ENCODE results near the gene BPIFB4. TPM values are rescaled to one million over a fixed set of nuclear protein-coding genes. Genes with fewer than 3 reads are reported as not detected.

BPIFB4 gene
- total and polyA plus RNA-seq, 2 experiments from 2014 or later, result not detected

- Mint-ChIP-seq H3K9me3 (no peaks in the 10 kb centered on the region; the same call in 2 of the 3 replicates), H3K27me3 (ENCODE audit: insufficient read depth, low read depth, poor library complexity) (peaks cover 4% of the 10 kb centered on the region), H3K4me1 (no peaks in the 10 kb centered on the region), H3K36me3 (ENCODE audit: low read depth) (no peaks in the 10 kb centered on the region), H3K4me3 (no peak overlapping the region), H3K27ac (no peak overlapping the region)
- no peaks in the 10 kb centered on the region for H3F3A ChIP-seq (replicated peaks; ENCODE audit: low read depth)
- H3K4me3 ChIP-seq, result no peak overlapping the region
- no peaks in the 10 kb centered on the region for H3K27me3 ChIP-seq (ENCODE audit: insufficient read depth)
- H3K79me2 ChIP-seq (replicated peaks; ENCODE audit: insufficient read depth), result no peaks in the 10 kb centered on the region
- H4K20me1 ChIP-seq (replicated peaks; ENCODE audit: insufficient read depth), result no peaks in the 10 kb centered on the region; the same call in 1 of the 2 replicates
- peak; percentile 51 for ATAC-seq
- no peaks in the 10 kb centered on the region for H3K36me3 ChIP-seq (ENCODE audit: insufficient read depth)
- no peaks in the 10 kb centered on the region for H3K4me1 ChIP-seq (ENCODE audit: insufficient read depth)
- H3K4me2 ChIP-seq, result no peak overlapping the region
- no peak overlapping the region for H3K27ac ChIP-seq (ENCODE audit: low read depth)
- TF ChIP-seq CTCF (conservative IDR thresholded peaks at IDR 0.05; ENCODE audit: low read depth in 2 of 2) (peak; percentile 16 to 44; a peak in 2 of 4 replicates), NANOG (IDR thresholded peaks at IDR 0.05; ENCODE audit: borderline replicate concordance) (no peak), ZNF331 (CRISPR knock-in tag; IDR thresholded peaks at IDR 0.05; ENCODE audit: low read depth) (no peak), CREB1 (CRISPR knock-in tag; IDR thresholded peaks at IDR 0.05; ENCODE audit: low read depth) (no peak), ZNF462 (CRISPR knock-in tag; IDR thresholded peaks at IDR 0.05) (no peak)
- TF ChIP-seq, protein P1, sequence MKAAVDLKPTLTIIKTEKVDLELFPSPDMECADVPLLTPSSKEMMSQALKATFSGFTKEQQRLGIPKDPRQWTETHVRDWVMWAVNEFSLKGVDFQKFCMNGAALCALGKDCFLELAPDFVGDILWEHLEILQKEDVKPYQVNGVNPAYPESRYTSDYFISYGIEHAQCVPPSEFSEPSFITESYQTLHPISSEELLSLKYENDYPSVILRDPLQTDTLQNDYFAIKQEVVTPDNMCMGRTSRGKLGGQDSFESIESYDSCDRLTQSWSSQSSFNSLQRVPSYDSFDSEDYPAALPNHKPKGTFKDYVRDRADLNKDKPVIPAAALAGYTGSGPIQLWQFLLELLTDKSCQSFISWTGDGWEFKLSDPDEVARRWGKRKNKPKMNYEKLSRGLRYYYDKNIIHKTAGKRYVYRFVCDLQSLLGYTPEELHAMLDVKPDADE (IDR thresholded peaks at IDR 0.05), result no peak
- no peak overlapping the region for H2AFZ ChIP-seq
- peak; percentile 9 for DNase-seq (ENCODE audit: low spot score)
- peaks cover 11% of the 10 kb centered on the region; the same call in 1 of the 2 replicates for H3K9me2 ChIP-seq (ENCODE audit: insufficient read depth)
Observed at GRCh38 chr20:33158637-33159385, 79.4 kb downstream of the BPIFB4 start.

Measured in GM23338 (cell line).